Middle frontal gyrus (tissue), 1 donor: Measurements from ENCODE around the gene ABHD17A.
"Not testable (repeated sequence)": the region's sequence is repeated elsewhere in the genome, so short reads cannot be mapped to it uniquely, and the experiment has no call there.

Source experiments
- DNase-seq: peaks from one replicate; pipeline ENCODE4 v3.0.0-alpha.2; 2015; ENCODE audit warnings: low spot score; ENCODE audit errors: extremely low spot score

ABHD17A gene

DNA sequence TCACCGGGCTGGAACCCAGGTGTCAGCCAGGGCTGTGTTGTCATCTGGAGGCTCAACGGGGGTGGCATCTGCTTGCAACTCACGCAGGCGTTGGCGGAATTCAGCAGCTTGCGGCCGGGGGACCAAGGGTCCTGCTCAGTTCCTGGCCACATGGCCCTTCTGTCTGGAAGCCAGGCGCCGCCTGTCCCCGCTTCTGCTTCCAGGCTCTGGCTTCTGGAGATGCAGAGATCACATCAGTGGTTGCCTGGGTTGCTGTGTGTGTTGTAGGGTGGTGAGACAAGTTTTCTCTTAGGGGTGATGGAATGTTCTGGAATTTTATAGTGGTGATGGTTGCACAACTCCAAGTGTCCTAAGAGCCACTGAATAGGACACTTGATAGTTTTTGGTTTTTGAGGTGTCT, 24.9 kb upstream of the ABHD17A start:
- DNase-seq: no peak

DNA sequence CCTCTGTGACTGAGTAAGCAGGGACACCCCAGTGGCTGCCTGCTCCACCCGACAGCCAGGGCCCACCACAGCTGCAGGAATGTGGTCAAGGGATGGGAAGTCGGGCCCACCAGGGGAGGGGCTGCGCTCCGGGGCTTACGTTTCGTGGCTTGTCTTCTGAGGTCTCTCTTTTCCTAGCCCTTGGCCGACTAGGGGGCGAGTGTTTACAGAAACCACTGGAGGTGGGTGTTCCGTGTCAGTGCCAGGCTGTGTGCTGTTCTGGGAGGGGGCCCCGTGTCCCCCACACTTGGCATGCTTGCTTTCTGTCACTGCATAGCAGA, 24.4 kb upstream of the ABHD17A start:
- DNase-seq: no peak

- no peak for DNase-seq
Observed at GRCh38 chr19:1908364-1908678, 23.0 kb upstream of the ABHD17A start.

GRCh38 chr19:1907563-1908363, 22.5 kb upstream of the ABHD17A start:
- no peak for DNase-seq

GRCh38 chr19:1906985-1907562, 21.8 kb upstream of the ABHD17A start:
- DNase-seq: no peak

GRCh38 chr19:1905863-1906375, 20.6 kb upstream of the ABHD17A start:
- no peak for DNase-seq

- DNase-seq: peak; percentile 99
Observed at GRCh38 chr19:1905110-1905862, 20.0 kb upstream of the ABHD17A start, which contains the start of the genes ADAT3 and SCAMP4. ADAT3 (plus strand) TSS chr19:1905399; CDS start chr19:1912048, 6,649 bp downstream. SCAMP4 (plus strand) TSS chr19:1905399; CDS start chr19:1915020, 9,621 bp downstream.

DNA sequence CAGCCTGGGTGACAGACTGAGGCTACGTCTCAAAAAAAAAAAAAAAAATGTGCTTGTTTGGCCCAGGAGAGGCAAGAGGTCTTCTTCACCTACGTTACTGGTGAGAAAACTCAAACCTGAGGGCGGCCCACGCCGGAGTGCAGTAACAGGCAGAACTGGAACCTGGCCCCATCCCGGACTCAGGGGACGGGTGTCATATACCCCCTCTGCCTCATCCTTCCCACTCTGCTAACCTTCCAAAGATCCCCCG, 19.5 kb upstream of the ABHD17A start:
- no peak for DNase-seq

DNA sequence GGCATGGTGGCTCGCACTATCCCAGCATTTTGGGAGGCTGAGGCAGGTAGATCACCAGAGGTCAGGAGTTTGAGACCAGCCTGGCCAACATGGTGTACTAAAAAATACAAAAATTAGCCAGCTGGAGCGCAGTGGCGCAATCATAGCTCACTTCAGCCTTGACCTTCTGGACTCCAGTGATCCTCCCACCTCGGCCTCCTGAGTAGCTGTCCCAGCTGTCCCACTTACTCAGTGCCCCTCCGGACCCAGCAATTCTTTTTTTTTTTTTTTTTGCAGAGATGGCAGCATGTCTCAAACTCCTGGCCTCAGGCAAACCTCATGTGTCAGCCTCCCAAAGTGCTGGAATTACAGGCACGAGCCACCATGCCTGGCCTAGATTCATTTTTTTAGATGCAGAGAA, 17.6 kb upstream of the ABHD17A start:
- DNase-seq: no peak

DNA sequence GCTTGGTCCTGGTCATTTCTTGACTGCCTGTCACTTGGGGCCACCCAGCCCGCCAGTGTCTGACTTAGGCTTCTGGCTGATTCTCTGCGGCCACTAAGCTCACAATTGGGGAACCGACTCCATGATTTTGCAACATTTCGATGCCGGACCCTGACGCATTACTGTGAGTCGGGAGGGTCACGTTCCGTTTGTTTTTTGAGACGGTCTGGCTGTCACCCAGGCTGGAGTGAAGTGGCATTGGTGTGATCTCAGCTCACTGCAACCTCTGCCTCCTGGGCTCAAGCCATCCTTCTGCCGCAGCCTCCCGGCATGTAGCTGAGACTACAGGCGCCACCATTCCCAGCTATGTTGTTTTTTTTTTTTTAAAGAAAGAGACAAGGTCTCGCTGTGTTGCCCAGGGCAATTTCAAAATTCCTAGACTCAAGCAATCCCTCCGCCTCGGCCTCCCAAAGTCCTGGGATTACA, 16.7 kb upstream of the ABHD17A start:
- no peak for DNase-seq

- no peak for DNase-seq
Observed at GRCh38 chr19:1896508-1896907, 11.2 kb upstream of the ABHD17A start.

DNA sequence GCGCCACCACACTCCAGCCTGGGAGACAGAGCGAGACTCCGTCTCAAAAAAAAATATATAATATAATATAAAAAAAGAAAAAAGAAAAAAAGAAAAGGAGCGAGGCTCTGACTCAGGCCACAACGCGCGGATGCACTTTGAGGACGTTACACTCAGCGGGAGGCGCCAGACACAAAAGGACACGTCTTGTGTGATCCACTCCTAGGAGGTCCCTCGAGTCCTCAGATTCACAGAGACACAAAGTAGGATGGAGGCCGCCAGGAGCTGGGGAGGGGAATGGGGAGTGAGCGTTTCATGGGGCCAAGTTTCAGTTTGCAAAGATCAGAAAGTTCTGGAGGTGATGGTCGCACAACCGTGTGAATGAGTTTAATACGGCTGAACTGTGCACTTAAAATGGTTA, 8.5 kb upstream of the ABHD17A start:
- no peak for DNase-seq

DNA sequence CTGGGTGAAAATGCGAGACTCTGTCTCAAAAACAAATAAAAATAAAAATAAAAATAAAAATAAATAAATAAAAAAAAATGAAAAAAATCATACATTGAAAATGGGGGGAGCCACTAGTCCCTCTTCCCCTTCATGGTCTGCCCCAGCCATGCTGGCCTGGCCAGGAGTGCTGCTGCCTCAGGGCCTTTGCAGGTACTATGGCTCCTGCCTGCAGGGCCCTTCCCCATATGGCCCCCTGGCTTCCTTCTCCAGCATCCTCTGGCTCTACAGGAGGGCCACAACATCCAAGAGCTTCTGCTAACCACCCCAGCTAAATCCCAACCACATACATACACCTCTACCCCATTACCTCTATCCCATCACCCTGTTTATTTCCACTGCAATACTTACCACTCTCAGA, 4.6 kb upstream of the ABHD17A start:
- no peak for DNase-seq

DNA sequence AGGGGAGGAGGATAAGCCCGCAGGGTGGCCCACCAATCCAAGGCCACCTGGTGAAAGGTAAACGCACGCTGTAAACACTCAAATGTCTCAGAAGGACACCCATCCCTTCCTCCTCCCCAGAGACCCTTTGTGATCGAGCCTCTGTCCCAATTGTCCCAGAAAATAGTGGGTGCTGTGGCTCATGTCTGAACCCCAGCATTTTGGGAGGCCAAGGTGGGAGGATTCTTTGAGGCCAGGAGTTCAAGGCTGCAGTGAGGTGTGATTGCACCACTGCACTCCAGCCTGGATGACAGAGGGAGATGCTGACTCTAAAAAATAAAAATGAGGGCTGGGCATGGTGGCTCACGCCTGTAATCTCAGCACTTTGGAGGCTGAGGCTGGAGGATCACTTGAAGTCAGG, 3.1 kb upstream of the ABHD17A start:
- no peak for DNase-seq

DNA sequence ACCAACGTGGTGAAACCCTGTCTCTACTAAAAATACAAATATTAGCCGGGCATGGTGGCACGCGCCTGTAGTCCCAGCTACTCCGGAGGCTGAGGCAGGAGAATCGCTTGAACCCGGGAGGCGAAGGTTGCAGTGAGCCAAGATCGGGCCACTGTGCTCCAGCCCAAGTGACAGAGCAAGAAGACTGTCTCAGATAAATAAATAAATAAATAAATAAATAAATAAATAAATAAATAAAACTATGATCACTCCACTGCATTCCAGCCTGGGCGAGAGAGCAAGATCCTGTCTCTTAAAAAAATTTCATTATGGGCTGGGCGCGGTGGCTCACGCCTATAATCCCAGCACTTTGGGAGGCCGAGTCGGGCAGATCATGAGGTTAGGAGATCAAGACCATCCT, 1.1 kb upstream of the ABHD17A start:
- not testable (repeated sequence) for DNase-seq

- DNase-seq: no peak
Observed at GRCh38 chr19:1884719-1885334, 469 bp downstream of the ABHD17A start.

GRCh38 chr19:1884291-1884718, 991 bp downstream of the ABHD17A start:
- no peak for DNase-seq

GRCh38 chr19:1883784-1884183, 1.5 kb downstream of the ABHD17A start:
- DNase-seq: no peak

- DNase-seq: no peak
Observed at GRCh38 chr19:1882786-1883692, 2.3 kb downstream of the ABHD17A start.

DNA sequence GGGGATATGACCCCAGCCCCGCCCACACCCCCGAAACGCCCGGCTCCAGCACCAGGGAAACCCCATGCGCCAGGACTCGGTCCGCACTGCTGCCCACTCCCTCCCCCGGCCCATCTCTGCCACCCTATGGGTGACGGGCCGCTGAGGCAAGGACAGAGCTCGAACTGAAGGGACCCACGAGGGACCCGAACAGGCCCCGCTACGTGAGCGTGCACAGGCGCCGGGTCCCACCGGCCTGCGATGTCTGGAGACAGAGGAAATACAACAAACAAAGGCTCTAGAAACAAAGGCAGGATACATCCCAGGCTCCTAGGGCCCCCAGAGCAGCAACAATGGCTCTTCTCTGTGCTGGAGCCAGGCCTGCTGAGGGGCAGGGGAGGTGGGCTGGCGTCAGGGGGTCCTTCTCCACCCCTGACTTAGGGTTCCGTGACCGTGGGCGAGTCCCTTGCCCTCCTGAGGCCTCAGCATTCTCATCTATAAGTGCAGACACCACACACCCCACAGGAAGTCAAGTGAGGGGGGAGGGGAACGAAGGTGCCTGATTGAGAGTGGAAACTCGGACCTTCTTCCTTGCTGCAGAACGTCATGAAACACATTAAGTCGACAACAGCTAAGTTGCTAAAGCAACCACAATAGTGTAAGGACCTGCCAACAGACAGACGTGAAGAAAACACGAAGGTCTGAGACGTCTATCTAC, 3.1 kb downstream of the ABHD17A start:
- no peak for DNase-seq
